Fibroblast of lung (primary cell): ENCODE data around the gene ZNF805. TPM values are rescaled to one million over a fixed set of nuclear protein-coding genes. Genes with fewer than 3 reads are reported as not detected.

Experiments
- DNase-seq, 2 donors: peaks; one replicate each; pipeline versions ENCODE4 v3.0.0 to v3.0.0-alpha.2; 2010; ENCODE audit warnings: low read depth in 2 of 2
- H2AFZ ChIP-seq: 2 replicates; pipeline ENCODE4 v1.5.1; 2012; ENCODE audit warnings: low read length, control low read depth, inconsistent platforms
- H3K27ac ChIP-seq: 2 replicates; pipeline ENCODE4 v1.5.1; 2011; ENCODE audit warnings: low read length, control low read depth; ENCODE audit not compliant: insufficient read depth
- H3K27me3 ChIP-seq: 2 replicates; pipeline ENCODE4 v1.5.1; 2011; ENCODE audit warnings: mild to moderate bottlenecking, low read length; ENCODE audit not compliant: control insufficient read depth, insufficient read depth
- H3K36me3 ChIP-seq: 2 replicates; pipeline ENCODE4 v1.5.1; 2011; ENCODE audit warnings: low read length; ENCODE audit not compliant: control insufficient read depth, insufficient read depth
- H3K4me1 ChIP-seq: 2 replicates; pipeline ENCODE4 v1.5.1; 2011; ENCODE audit warnings: low read length; ENCODE audit not compliant: control insufficient read depth, insufficient read depth; ENCODE audit errors: extremely low read depth
- H3K4me2 ChIP-seq: 2 replicates; pipeline ENCODE4 v1.5.1; 2011; ENCODE audit warnings: low read length, control low read depth; ENCODE audit not compliant: insufficient read depth; ENCODE audit errors: extremely low read depth
- H3K4me3 ChIP-seq, 4 experiments: fragments of 200-600 bp in 1 of 4; sonication (generic) in 1 of 4; replicated peaks in 1 of 4; 2 replicates each; pipeline ENCODE4 v1.5.1; 2011 to 2016; ENCODE audit warnings: low read length in 4 of 4, low read depth in 3 of 4, mild to moderate bottlenecking in 3 of 4, control low read depth in 2 of 4, inconsistent platforms in 1 of 4, mixed read lengths in 1 of 4; ENCODE audit not compliant: insufficient read depth in 1 of 4; ENCODE audit errors: control extremely low read depth in 1 of 4
- H3K79me2 ChIP-seq: 2 replicates; pipeline ENCODE4 v1.5.1; 2012; ENCODE audit warnings: mild to moderate bottlenecking, low read length, inconsistent platforms; ENCODE audit not compliant: control insufficient read depth, insufficient read depth
- H3K9ac ChIP-seq: 2 replicates; pipeline ENCODE4 v1.5.1; 2011; ENCODE audit warnings: mild to moderate bottlenecking, low read length, control low read depth; ENCODE audit not compliant: insufficient read depth
- H3K9me3 ChIP-seq: 2 replicates; pipeline ENCODE4 v1.5.1; 2012; ENCODE audit warnings: low read depth, low read length; ENCODE audit not compliant: control insufficient read depth, insufficient read depth
- H4K20me1 ChIP-seq: 2 replicates; pipeline ENCODE4 v1.5.1; 2011; ENCODE audit warnings: low read length; ENCODE audit not compliant: control insufficient read depth, insufficient read depth; ENCODE audit errors: extremely low read depth
- EZH2 ChIP-seq: IDR thresholded peaks from 2 replicates; pipeline ENCODE4 v1.5.1; 2012; ENCODE audit warnings: low read length, control low read depth, mild to moderate bottlenecking; ENCODE audit errors: missing control alignments
- polyA plus RNA-seq, 2 donors: library from polyadenylated mRNA; depleted of rRNA in 1 of 2; stranded (reverse) in 1 of 2; unstranded in 1 of 2; fragments of >200 nt; gene quantifications; 2 replicates each; pipeline ENCODE4 v1.2.1, GENCODE V29; 2011 to 2012; ENCODE audit warnings: missing spikeins in 1 of 2
- total RNA-seq: library from RNA; depleted of rRNA; stranded (reverse); fragments of >200 nt; gene quantifications from 2 replicates; pipeline ENCODE4 v1.2.1, GENCODE V29; 2014
- TF ChIP-seq, protein P1 (sequence below), 2 donors: IDR thresholded peaks in 1 of 2; conservative IDR thresholded peaks in 1 of 2; 1 replicate in 1 of 2; 2 replicates in 1 of 2; pipeline ENCODE4 v1.5.1; 2011 to 2012; ENCODE audit warnings: low read length in 2 of 2, control low read depth in 1 of 2, inconsistent platforms in 1 of 2, low read depth in 1 of 2, mild to moderate bottlenecking in 1 of 2

ZNF805 gene
- total and polyA plus RNA-seq, 2 donors (not counting 1 experiment from before 2014, with no cell fraction given) = 8.1 to 40.6 TPM

GRCh38 chr19:57282011-57282643 lies 41.7 kb downstream of the ZNF805 start:
- Histone ChIP-seq H3K9me3 (no peaks in the 10 kb centered on the region), H3K27me3 (no peaks in the 10 kb centered on the region), H3K9ac (no peak overlapping the region), H4K20me1 (no peaks in the 10 kb centered on the region), H3K4me3 (peak overlapping the region; percentile 24 to 98 (median 84)), H2AFZ (no peak overlapping the region), H3K27ac (no peak overlapping the region), H3K36me3 (peaks cover 12% of the 10 kb centered on the region), H3K79me2 (peaks cover 63% of the 10 kb centered on the region), H3K4me1 (peaks cover 6% of the 10 kb centered on the region), H3K4me2 (peak overlapping the region; percentile 72)
- no peak for TF ChIP-seq EZH2
- TF ChIP-seq, protein P1, sequence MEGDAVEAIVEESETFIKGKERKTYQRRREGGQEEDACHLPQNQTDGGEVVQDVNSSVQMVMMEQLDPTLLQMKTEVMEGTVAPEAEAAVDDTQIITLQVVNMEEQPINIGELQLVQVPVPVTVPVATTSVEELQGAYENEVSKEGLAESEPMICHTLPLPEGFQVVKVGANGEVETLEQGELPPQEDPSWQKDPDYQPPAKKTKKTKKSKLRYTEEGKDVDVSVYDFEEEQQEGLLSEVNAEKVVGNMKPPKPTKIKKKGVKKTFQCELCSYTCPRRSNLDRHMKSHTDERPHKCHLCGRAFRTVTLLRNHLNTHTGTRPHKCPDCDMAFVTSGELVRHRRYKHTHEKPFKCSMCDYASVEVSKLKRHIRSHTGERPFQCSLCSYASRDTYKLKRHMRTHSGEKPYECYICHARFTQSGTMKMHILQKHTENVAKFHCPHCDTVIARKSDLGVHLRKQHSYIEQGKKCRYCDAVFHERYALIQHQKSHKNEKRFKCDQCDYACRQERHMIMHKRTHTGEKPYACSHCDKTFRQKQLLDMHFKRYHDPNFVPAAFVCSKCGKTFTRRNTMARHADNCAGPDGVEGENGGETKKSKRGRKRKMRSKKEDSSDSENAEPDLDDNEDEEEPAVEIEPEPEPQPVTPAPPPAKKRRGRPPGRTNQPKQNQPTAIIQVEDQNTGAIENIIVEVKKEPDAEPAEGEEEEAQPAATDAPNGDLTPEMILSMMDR (conservative IDR thresholded peaks at IDR 0.05 in 1 of 2, IDR thresholded peaks at IDR 0.05 in 1 of 2; ENCODE audit: low read depth in 1 of 2, low read length in 2 of 2) = no peak
- DNase-seq = no peak

DNA sequence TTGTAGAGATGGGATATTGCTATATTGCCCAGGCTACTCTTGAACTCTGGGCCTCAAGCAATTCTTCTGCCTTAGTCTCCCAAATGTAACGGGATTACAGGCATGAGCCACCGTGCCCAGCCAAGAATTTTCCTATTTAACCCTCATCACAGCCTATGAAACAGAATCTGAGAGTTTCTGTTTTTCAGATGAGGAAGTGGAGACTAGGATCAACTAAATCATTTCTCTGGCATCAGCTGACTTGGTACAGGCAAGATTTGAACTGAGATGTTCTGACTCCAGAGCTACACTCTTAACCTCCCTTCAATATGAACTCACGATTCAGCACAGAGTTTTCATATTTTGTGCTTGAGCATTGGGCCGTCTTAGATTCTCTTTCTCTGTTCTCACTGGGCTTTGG lies 47.9 kb downstream of the ZNF805 start:
- H3K9ac ChIP-seq = no peak overlapping the region
- no peak overlapping the region for H3K4me2 ChIP-seq
- H4K20me1 ChIP-seq = no peaks in the 10 kb centered on the region
- H3K4me3 ChIP-seq = no peak overlapping the region
- H3K36me3 ChIP-seq = peaks cover 39% of the 10 kb centered on the region
- H3K4me1 ChIP-seq = peaks cover 3% of the 10 kb centered on the region
- H3K9me3 ChIP-seq = peaks cover 6% of the 10 kb centered on the region
- TF ChIP-seq, protein P1 (conservative IDR thresholded peaks at IDR 0.05 in 1 of 2, IDR thresholded peaks at IDR 0.05 in 1 of 2; ENCODE audit: low read depth in 1 of 2, low read length in 2 of 2) = no peak
- TF ChIP-seq EZH2 = no peak
- H3K79me2 ChIP-seq = peaks cover 74% of the 10 kb centered on the region
- no peak overlapping the region for H2AFZ ChIP-seq
- H3K27me3 ChIP-seq = no peaks in the 10 kb centered on the region
- no peak overlapping the region for H3K27ac ChIP-seq
- no peak for DNase-seq

- H3K4me1 ChIP-seq = no peaks in the 10 kb centered on the region
- H2AFZ ChIP-seq = no peak overlapping the region
- no peaks in the 10 kb centered on the region for H3K27me3 ChIP-seq
- no peak overlapping the region for H3K9ac ChIP-seq
- H3K27ac ChIP-seq = no peak overlapping the region
- no peaks in the 10 kb centered on the region for H4K20me1 ChIP-seq
- no peak overlapping the region for H3K4me3 ChIP-seq
- TF ChIP-seq EZH2 = no peak
- TF ChIP-seq, protein P1 (conservative IDR thresholded peaks at IDR 0.05 in 1 of 2, IDR thresholded peaks at IDR 0.05 in 1 of 2; ENCODE audit: low read depth in 1 of 2, low read length in 2 of 2) = no peak
- peaks cover 6% of the 10 kb centered on the region for H3K9me3 ChIP-seq
- H3K36me3 ChIP-seq = peaks cover 30% of the 10 kb centered on the region
- DNase-seq = no peak
- H3K79me2 ChIP-seq = peaks cover 56% of the 10 kb centered on the region
- H3K4me2 ChIP-seq = no peak overlapping the region
These were observed 50.5 kb downstream of the ZNF805 start for GRCh38 chr19:57290970-57291369.
